Heart left ventricle (tissue), 16 donors: ENCODE results near the gene DNM2. TPM values are rescaled to one million over a fixed set of nuclear protein-coding genes. Genes with fewer than 3 reads are reported as not detected.
A peak's percentile ranks its signal among the peaks of the same experiment; 100 is the strongest.

Experiments used
- ATAC-seq, 4 donors: fragments of 200-7000 bp; cut with Tn5 transposase; one replicate each; pipeline ENCODE4 v1.9.1; 2020 to 2022; ENCODE audit warnings: moderate library complexity in 4 of 4, mild to moderate bottlenecking in 3 of 4, moderate number of reproducible peaks in 1 of 4
- DNase-seq, 5 donors: peaks; one replicate each; pipeline ENCODE4 v3.0.0-alpha.2; 2020
- H3K27ac ChIP-seq, 12 donors: fragments of 200-600 bp; sonication (generic) in 4 of 12; one replicate each; pipeline versions ENCODE4 v1.5.0 to v1.8.0; 2016 to 2022; ENCODE audit warnings: mild to moderate bottlenecking in 2 of 12
- H3K27me3 ChIP-seq, 9 donors: fragments of 200-600 bp; sonication (generic) in 2 of 9; one replicate each; pipeline versions ENCODE4 v1.5.1 to v1.8.0; 2016 to 2022; ENCODE audit warnings: mild to moderate bottlenecking in 3 of 9
- H3K36me3 ChIP-seq, 9 donors: fragments of 200-600 bp; sonication (generic) in 2 of 9; one replicate each; pipeline versions ENCODE4 v1.5.0 to v1.8.0; 2018 to 2022; ENCODE audit warnings: mild to moderate bottlenecking in 2 of 9
- H3K4me1 ChIP-seq, 12 donors: fragments of 200-600 bp; sonication (generic) in 4 of 12; one replicate each; pipeline versions ENCODE4 v1.5.0 to v1.8.0; 2016 to 2022; ENCODE audit warnings: mild to moderate bottlenecking in 3 of 12
- H3K4me3 ChIP-seq, 12 donors: fragments of 200-600 bp; sonication (generic) in 4 of 12; one replicate each; pipeline versions ENCODE4 v1.5.0 to v1.8.0; 2017 to 2022; ENCODE audit warnings: mild to moderate bottlenecking in 9 of 12, moderate library complexity in 4 of 12
- H3K9me3 ChIP-seq, 12 donors: fragments of 200-600 bp; sonication (generic) in 4 of 12; one replicate each; pipeline versions ENCODE4 v1.5.0 to v1.8.0; 2016 to 2022; ENCODE audit warnings: mild to moderate bottlenecking in 1 of 12
- CTCF ChIP-seq, 12 donors: fragments of 200-600 bp; sonication (generic) in 4 of 12; IDR thresholded peaks; one replicate each; pipeline versions ENCODE4 v1.5.0 to v1.8.0; 2018 to 2022; ENCODE audit warnings: antibody characterized with exemption in 12 of 12, mild to moderate bottlenecking in 5 of 12
- POLR2A ChIP-seq, 2 donors: fragments of 450-650 bp; IDR thresholded peaks; one replicate each; pipeline ENCODE4 v1.6.1; 2017; ENCODE audit warnings: antibody characterized with exemption in 2 of 2, mild to moderate bottlenecking in 2 of 2, moderate library complexity in 2 of 2
- WGBS, 4 donors: extraction: QIAGEN DNeasy Blood & Tissue Kit in 2 of 4; methylation state at CpG; one replicate each; pipeline versions ENCODE4 v1.1.5 to v1.1.7; 2013 to 2018; 5-methylcytosine and 5-hydroxymethylcytosine counted together
- intact Hi-C, 10 donors: fragments of 100-400 bp; cut with DNase I; formaldehyde crosslinking; loops; one replicate each; pipeline versions ENCODE4 v1.11.1 to v1.14.2; 2022
- polyA plus RNA-seq, 2 donors: library from polyadenylated mRNA; stranded (reverse); fragments of 200-250 nt; gene quantifications; one replicate each; pipeline ENCODE4 v1.2.3, GENCODE V29; 2013
- total RNA-seq, 9 donors: library from RNA; depleted of rRNA in 2 of 9; stranded (reverse); fragments of >200 nt in 2 of 9; fragmentation: NEBNext Ultra II Directional in 3 of 9; extraction: Animal tissue kit (Norgen Biotek cat#: 25700) in 3 of 9; gene quantifications; one replicate each; pipeline versions ENCODE4 v1.1.0 to v1.2.4, GENCODE V29; 2016 to 2023
- donor health status: ischemic (EF 13 %, LVEDD 7.1; RV severe dilation, severe dysfunction).
- donor health status: healthy with polysubstance abuse.
- donor health status: DM: no; HTN: yes; CAD: no.
- donor health status: DM: no; HTN: no; CAD: no.
- donor health status: ischemic (EF 25% LVEDD 6.9; RV normal size, moderate dysfunction).
- donor health status: ischemic (EF 25% LVEDD 5.7; RV mildly dilated, moderate dysfunction).
- donor health status: healthy.
- donor health status: DM: yes; HTN: yes; CAD: no.
- donor health status: ischemic (EF 35%, LVEDD 5.7; RV mildly dilated, moderate dysfunction).
- donor health status: nonischemic (EF 11% LVEDD 7.7; RV severe dilation, severe dysfunction).
- donor health status: DM: yes; HTN: yes; CAD: no.
- donor health status: PGD.
- donor health status: ischemic (EF 29% LVEDD 5.4; RV normal size, mild dysfunction).
- donor health status: nonischemic (EF 23%, LVEDD 6.1; RV moderate dilation, normal function).

DNM2 gene
- total and polyA plus RNA-seq, 11 donors = 98.9 to 204 (median 131) TPM

- Histone ChIP-seq H3K9me3 (no peaks in the 10 kb centered on the region), H3K27ac (peak overlapping the region in 1 of 12 donors; percentile 37), H3K36me3 (no peaks in the 10 kb centered on the region), H3K27me3 (no peaks in the 10 kb centered on the region), H3K4me3 (no peak overlapping the region), H3K4me1 (peaks cover 0 to 24% (median 1%) of the 10 kb centered on the region in 12 donors)
- TF ChIP-seq POLR2A (IDR thresholded peaks at IDR 0.05) (no peak), CTCF (IDR thresholded peaks at IDR 0.05) (peak in 9 of 12 donors; percentile 11 to 46 (median 33))
- 58 to 64% (median 62%) methylated on average over 7 of the region's 7 CpGs for WGBS, 4 donors
- ATAC-seq = no peak
- DNase-seq = peak in 1 of 5 donors; percentile 58
- intact Hi-C loops = loop anchor here in 8 of 10 donors (5.0 to 10.0 kb wide), 5 partner anchors 89 to 159 kb away; partner anchors contain the start of genes DNM2 (in 4 of the 8) and QTRT1 (in 1 of the 8)
These were observed 143.3 kb downstream of the DNM2 start for GRCh38 chr19:10861103-10861651.

DNA sequence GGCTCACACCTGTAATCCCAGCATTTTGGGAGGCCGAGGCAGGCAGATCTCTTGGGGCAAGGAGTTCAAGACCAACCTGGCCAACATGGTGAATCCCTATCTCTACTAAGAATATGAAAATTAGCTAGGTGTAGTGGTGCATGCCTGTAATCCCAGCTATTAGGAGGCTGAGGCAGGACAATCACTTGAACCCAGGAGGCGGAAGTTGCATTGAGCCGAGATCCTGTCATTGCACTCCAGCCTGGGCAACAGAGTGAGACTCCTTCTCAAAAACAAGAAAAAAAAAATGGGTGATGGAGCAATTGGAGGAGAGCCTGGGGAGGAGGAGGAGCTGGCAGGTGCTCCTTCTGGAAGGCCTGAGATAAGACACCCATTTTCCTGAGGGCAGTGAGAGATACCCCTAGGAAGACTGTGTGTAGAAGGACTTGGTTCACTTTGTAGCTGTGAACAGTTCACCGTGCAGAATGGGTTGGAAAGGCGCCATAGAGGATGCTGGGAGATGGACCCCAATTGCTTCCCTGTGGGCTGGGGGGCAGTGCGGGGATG lies 144.8 kb downstream of the DNM2 start:
- Histone ChIP-seq H3K27me3 (no peaks in the 10 kb centered on the region), H3K4me3 (peak overlapping the region in 1 of 12 donors; percentile 13), H3K36me3 (no peaks in the 10 kb centered on the region), H3K9me3 (no peaks in the 10 kb centered on the region), H3K4me1 (peaks cover 0 to 26% (median 1%) of the 10 kb centered on the region in 12 donors), H3K27ac (peak overlapping the region in 1 of 12 donors; percentile 33)
- TF ChIP-seq CTCF (IDR thresholded peaks at IDR 0.05) = no peak
- ATAC-seq (no peak), DNase-seq (peak in 1 of 5 donors; percentile 12)
- 80 to 87% (median 84%) methylated on average over 6 of the region's 6 CpGs for WGBS, 4 donors
- intact Hi-C loops = loop anchor here in 8 of 10 donors (5.0 to 10.0 kb wide), 5 partner anchors 90 to 160 kb away; partner anchors contain the start of genes DNM2 (in 4 of the 8) and QTRT1 (in 1 of the 8)

- H3K9me3 ChIP-seq = no peaks in the 10 kb centered on the region
- no peaks in the 10 kb centered on the region for H3K36me3 ChIP-seq
- WGBS, 4 donors = 67 to 79% (median 74%) methylated on average over 18 of the region's 18 CpGs
- H3K4me3 ChIP-seq = peak overlapping the region in 1 of 12 donors; percentile 13
- H3K27me3 ChIP-seq = no peaks in the 10 kb centered on the region
- peak in 2 of 4 donors; percentile 13 to 28 for ATAC-seq
- TF ChIP-seq CTCF (IDR thresholded peaks at IDR 0.05) = no peak
- TF ChIP-seq POLR2A (IDR thresholded peaks at IDR 0.05) = no peak
- intact Hi-C loops = loop anchor here in 8 of 10 donors (5.0 to 10.0 kb wide), 5 partner anchors 91 to 161 kb away; partner anchors contain the start of genes DNM2 (in 4 of the 8) and QTRT1 (in 1 of the 8)
- DNase-seq = peak in 1 of 5 donors; percentile 31
- H3K27ac ChIP-seq = peak overlapping the region in 1 of 12 donors; percentile 33
- peaks cover 0 to 32% (median 1%) of the 10 kb centered on the region in 12 donors for H3K4me1 ChIP-seq
These were observed 145.3 kb downstream of the DNM2 start for GRCh38 chr19:10863107-10863717.

- H3K27me3 ChIP-seq = no peaks in the 10 kb centered on the region
- intact Hi-C loops = loop anchor here (1.0 to 10.0 kb wide), 9 partner anchors 92 to 162 kb away; partner anchors contain the start of genes DNM2 (in 4 of the 10) and QTRT1 (in 1 of the 10)
- H3K27ac ChIP-seq = peak overlapping the region in 1 of 12 donors; percentile 23
- no peaks in the 10 kb centered on the region for H3K9me3 ChIP-seq
- H3K36me3 ChIP-seq = no peaks in the 10 kb centered on the region
- H3K4me1 ChIP-seq = peaks cover 0 to 37% (median 1%) of the 10 kb centered on the region in 12 donors
- TF ChIP-seq CTCF (IDR thresholded peaks at IDR 0.05) (peak; percentile 77 to 95 (median 89)), POLR2A (IDR thresholded peaks at IDR 0.05) (no peak)
- 12 to 17% (median 15%) methylated on average over 6 of the region's 6 CpGs for WGBS, 4 donors
- DNase-seq (peak; percentile 82 to 92 (median 84)), ATAC-seq (peak; percentile 69 to 84 (median 82))
- H3K4me3 ChIP-seq = peak overlapping the region in 3 of 12 donors; percentile 13 to 25 (median 21)
These were observed 146.6 kb downstream of the DNM2 start for GRCh38 chr19:10864538-10864899.
